ENCODE measurements around the gene OR51M1.

- TF ChIP-seq CTCF (IDR thresholded peaks at IDR 0.05) (no peak), POLR2A (IDR thresholded peaks at IDR 0.05) (no peak)
Measured at GRCh38 chr11:5343474-5344335, 39.9 kb upstream of the OR51M1 start, which contains the start of gene OR51B5.

Measured in right lobe of liver (tissue), 4 donors.